Tibial artery (tissue), 4 donors: Measurements from ENCODE around the gene CENPF.

Experiments
- DNase-seq, 2 donors: peaks; one replicate each; pipeline ENCODE4 v3.0.0-alpha.2; 2019
- H3K27ac ChIP-seq, 2 donors: fragments of 200-600 bp; sonication (generic) in 1 of 2; 1 replicate in 1 of 2; 2 replicates in 1 of 2; pipeline ENCODE4 v1.5.1; 2018 to 2019; ENCODE audit warnings: mild to moderate bottlenecking in 1 of 2
- H3K27me3 ChIP-seq, 2 donors: fragments of 200-600 bp; sonication (generic) in 1 of 2; one replicate each; pipeline versions ENCODE4 v1.5.1 to v1.6.0; 2016 to 2019
- H3K36me3 ChIP-seq, 3 donors: fragments of 200-600 bp; sonication (generic) in 2 of 3; one replicate each; pipeline ENCODE4 v1.5.1; 2016 to 2019; ENCODE audit warnings: mild to moderate bottlenecking in 2 of 3
- H3K4me1 ChIP-seq, 4 donors: fragments of 200-600 bp; sonication (generic) in 2 of 4; 1 replicate in 3 of 4; 2 replicates in 1 of 4; pipeline ENCODE4 v1.5.1; 2016 to 2019
- H3K4me3 ChIP-seq, 2 donors: fragments of 200-600 bp; sonication (generic) in 1 of 2; 1 replicate in 1 of 2; 2 replicates in 1 of 2; pipeline ENCODE4 v1.5.1; 2018 to 2019; ENCODE audit warnings: mild to moderate bottlenecking in 2 of 2
- H3K9me3 ChIP-seq, 3 donors: fragments of 200-600 bp; sonication (generic) in 1 of 3; one replicate each; pipeline ENCODE4 v1.5.1; 2016 to 2019
- CTCF ChIP-seq, 2 experiments: fragments of 200-600 bp in 1 of 2; fragments of 450-650 bp in 1 of 2; IDR thresholded peaks; one replicate each; pipeline ENCODE4 v1.5.1; 2017 to 2019; ENCODE audit warnings: antibody characterized with exemption in 2 of 2, mild to moderate bottlenecking in 1 of 2, moderate library complexity in 1 of 2
- intact Hi-C: fragments of 100-400 bp; cut with DNase I; formaldehyde crosslinking; loops from one replicate; pipeline ENCODE4 v1.15.0; 2023; ENCODE audit warnings: low total_unique reads

The CENPF gene

GRCh38 chr1:214615109-214615508, 12.1 kb downstream of the CENPF start:
- no peaks in the 10 kb centered on the region for H3K9me3 ChIP-seq
- DNase-seq: no peak
- H3K4me3 ChIP-seq: no peak overlapping the region
- intact Hi-C loops: no loop called here
- H3K27me3 ChIP-seq: no peaks in the 10 kb centered on the region
- H3K27ac ChIP-seq: no peak overlapping the region
- no peak for TF ChIP-seq CTCF (IDR thresholded peaks at IDR 0.05)
- H3K36me3 ChIP-seq: no peaks in the 10 kb centered on the region
- peaks cover 0 to 2% (median 0%) of the 10 kb centered on the region in 4 donors for H3K4me1 ChIP-seq

GRCh38 chr1:214615871-214616270, 12.9 kb downstream of the CENPF start:
- Histone ChIP-seq H3K27ac (no peak overlapping the region), H3K4me1 (peaks cover 0 to 2% (median 0%) of the 10 kb centered on the region in 4 donors), H3K4me3 (no peak overlapping the region), H3K36me3 (no peaks in the 10 kb centered on the region), H3K27me3 (no peaks in the 10 kb centered on the region), H3K9me3 (no peaks in the 10 kb centered on the region)
- DNase-seq: no peak
- no peak for TF ChIP-seq CTCF (IDR thresholded peaks at IDR 0.05)
- intact Hi-C loops: no loop called here

GRCh38 chr1:214617246-214617645, 14.3 kb downstream of the CENPF start:
- no peak overlapping the region for H3K27ac ChIP-seq
- DNase-seq: no peak
- no peaks in the 10 kb centered on the region for H3K9me3 ChIP-seq
- no peak overlapping the region for H3K4me3 ChIP-seq
- H3K4me1 ChIP-seq: peaks cover 0 to 2% (median 0%) of the 10 kb centered on the region in 4 donors
- intact Hi-C loops: no loop called here
- H3K27me3 ChIP-seq: no peaks in the 10 kb centered on the region
- no peaks in the 10 kb centered on the region for H3K36me3 ChIP-seq
- no peak for TF ChIP-seq CTCF (IDR thresholded peaks at IDR 0.05)

GRCh38 chr1:214617843-214618242, 14.8 kb downstream of the CENPF start:
- H3K27ac ChIP-seq: no peak overlapping the region
- DNase-seq: no peak
- intact Hi-C loops: no loop called here
- no peaks in the 10 kb centered on the region for H3K36me3 ChIP-seq
- H3K9me3 ChIP-seq: no peaks in the 10 kb centered on the region
- no peak for TF ChIP-seq CTCF (IDR thresholded peaks at IDR 0.05)
- no peaks in the 10 kb centered on the region for H3K27me3 ChIP-seq
- H3K4me1 ChIP-seq: peaks cover 0 to 2% (median 0%) of the 10 kb centered on the region in 4 donors
- H3K4me3 ChIP-seq: no peak overlapping the region

- H3K4me1 ChIP-seq: no peaks in the 10 kb centered on the region
- H3K27me3 ChIP-seq: no peaks in the 10 kb centered on the region
- H3K4me3 ChIP-seq: no peak overlapping the region
- H3K9me3 ChIP-seq: no peaks in the 10 kb centered on the region
- no peak for DNase-seq
- no peak for TF ChIP-seq CTCF (IDR thresholded peaks at IDR 0.05)
- no peaks in the 10 kb centered on the region for H3K36me3 ChIP-seq
- H3K27ac ChIP-seq: no peak overlapping the region
- intact Hi-C loops: no loop called here
These were observed 18.2 kb downstream of the CENPF start for GRCh38 chr1:214621236-214621635.

- no peak overlapping the region for H3K4me3 ChIP-seq
- H3K36me3 ChIP-seq: no peaks in the 10 kb centered on the region
- H3K27ac ChIP-seq: no peak overlapping the region
- H3K27me3 ChIP-seq: no peaks in the 10 kb centered on the region
- H3K9me3 ChIP-seq: no peaks in the 10 kb centered on the region
- intact Hi-C loops: no loop called here
- DNase-seq: no peak
- H3K4me1 ChIP-seq: no peaks in the 10 kb centered on the region
- no peak for TF ChIP-seq CTCF (IDR thresholded peaks at IDR 0.05)
These were observed 20.4 kb downstream of the CENPF start for GRCh38 chr1:214623430-214623829.
